ENCODE data around the gene PKN1. TPM values are rescaled to one million over a fixed set of nuclear protein-coding genes. Genes with fewer than 3 reads are reported as not detected.

The PKN1 gene
- total and polyA plus RNA-seq, 9 of the 15 experiments (the other 6 are each of a cell fraction or from before 2014, with no cell fraction given): 0.30 to 228 (median 77.5) TPM

DNA sequence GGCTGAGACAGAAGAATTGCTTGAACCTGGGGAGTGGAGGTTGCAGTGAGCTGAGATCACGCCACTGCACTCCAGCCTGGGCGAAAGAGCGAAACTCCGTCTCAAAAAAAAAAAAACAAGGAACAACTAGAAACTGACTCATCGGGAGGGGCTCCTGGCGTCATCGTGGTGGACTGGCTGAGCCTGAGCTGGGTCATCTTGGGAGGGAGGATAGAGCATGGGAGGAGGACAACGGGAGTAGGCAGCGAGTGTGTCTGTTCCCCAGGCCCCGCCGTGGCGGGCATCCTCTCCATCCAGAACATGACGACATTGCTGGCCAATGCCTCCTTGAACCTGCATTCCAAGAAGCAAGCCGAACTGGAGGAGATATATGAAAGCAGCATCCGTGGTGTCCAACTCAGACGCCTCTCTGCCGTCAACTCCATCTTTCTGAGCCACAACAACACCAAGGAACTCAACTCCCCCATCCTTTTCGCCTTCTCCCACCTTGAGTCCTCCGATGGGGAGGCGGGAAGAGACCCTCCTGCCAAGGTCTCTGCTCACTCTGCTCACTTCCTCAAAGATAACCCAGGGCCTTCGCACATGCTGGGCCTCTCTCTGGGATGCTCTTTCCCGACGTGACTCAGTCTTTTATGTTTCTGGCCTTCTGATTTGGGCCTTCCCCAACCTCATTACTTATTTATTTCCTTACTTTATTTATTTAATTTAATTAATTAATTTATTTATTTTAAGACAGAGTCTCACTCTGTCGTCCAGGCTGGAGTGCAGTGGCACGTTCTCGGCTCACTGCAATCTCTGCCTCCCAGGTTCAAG, 30.6 kb upstream of the PKN1 start (continued):
- TF ChIP-seq, protein P1, sequence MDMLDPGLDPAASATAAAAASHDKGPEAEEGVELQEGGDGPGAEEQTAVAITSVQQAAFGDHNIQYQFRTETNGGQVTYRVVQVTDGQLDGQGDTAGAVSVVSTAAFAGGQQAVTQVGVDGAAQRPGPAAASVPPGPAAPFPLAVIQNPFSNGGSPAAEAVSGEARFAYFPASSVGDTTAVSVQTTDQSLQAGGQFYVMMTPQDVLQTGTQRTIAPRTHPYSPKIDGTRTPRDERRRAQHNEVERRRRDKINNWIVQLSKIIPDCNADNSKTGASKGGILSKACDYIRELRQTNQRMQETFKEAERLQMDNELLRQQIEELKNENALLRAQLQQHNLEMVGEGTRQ (CRISPR knock-in tag; IDR thresholded peaks at IDR 0.05): no peak
- peak in 1 of 2 experiments; percentile 62; a peak in 1 of 4 replicates for TF ChIP-seq FOXK2 (conservative IDR thresholded peaks at IDR 0.05 in 1 of 2, IDR thresholded peaks at IDR 0.05 in 1 of 2; ENCODE audit: low read depth in 2 of 2)
- TF ChIP-seq SPI1 (IDR thresholded peaks at IDR 0.05; ENCODE audit: borderline replicate concordance, low read depth, low read length): peak; percentile 35; the same call in 1 of the 2 replicates
- TF ChIP-seq HNRNPK (IDR thresholded peaks at IDR 0.05; ENCODE audit: low read depth, low read length, poor library complexity, severe bottlenecking): no peak
- TF ChIP-seq ARNT (IDR thresholded peaks at IDR 0.05): no peak
- no peak for TF ChIP-seq CAMTA2 (CRISPR knock-in tag; conservative IDR thresholded peaks at IDR 0.05)
- 0 out of 2 replicates have a peak, but pooled peaks have one; percentile 24 for TF ChIP-seq ZNF766 (CRISPR knock-in tag; conservative IDR thresholded peaks at IDR 0.05)
- TF ChIP-seq, protein P2, sequence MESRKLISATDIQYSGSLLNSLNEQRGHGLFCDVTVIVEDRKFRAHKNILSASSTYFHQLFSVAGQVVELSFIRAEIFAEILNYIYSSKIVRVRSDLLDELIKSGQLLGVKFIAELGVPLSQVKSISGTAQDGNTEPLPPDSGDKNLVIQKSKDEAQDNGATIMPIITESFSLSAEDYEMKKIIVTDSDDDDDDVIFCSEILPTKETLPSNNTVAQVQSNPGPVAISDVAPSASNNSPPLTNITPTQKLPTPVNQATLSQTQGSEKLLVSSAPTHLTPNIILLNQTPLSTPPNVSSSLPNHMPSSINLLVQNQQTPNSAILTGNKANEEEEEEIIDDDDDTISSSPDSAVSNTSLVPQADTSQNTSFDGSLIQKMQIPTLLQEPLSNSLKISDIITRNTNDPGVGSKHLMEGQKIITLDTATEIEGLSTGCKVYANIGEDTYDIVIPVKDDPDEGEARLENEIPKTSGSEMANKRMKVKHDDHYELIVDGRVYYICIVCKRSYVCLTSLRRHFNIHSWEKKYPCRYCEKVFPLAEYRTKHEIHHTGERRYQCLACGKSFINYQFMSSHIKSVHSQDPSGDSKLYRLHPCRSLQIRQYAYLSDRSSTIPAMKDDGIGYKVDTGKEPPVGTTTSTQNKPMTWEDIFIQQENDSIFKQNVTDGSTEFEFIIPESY (CRISPR knock-in tag; IDR thresholded peaks at IDR 0.05): peak; percentile 79
- no peak; the same call in 1 of the 2 replicates for TF ChIP-seq POLR2G (IDR thresholded peaks at IDR 0.05; ENCODE audit: low read depth, low read length)
- TF ChIP-seq JUND (IDR thresholded peaks at IDR 0.05; ENCODE audit: borderline replicate concordance, low read depth, low read length): peak; percentile 74
- TF ChIP-seq JUND (tag; IDR thresholded peaks at IDR 0.05; ENCODE audit: borderline replicate concordance, low read depth, low read length): no peak
- TF ChIP-seq SMAD2 (IDR thresholded peaks at IDR 0.05; ENCODE audit: low read depth, low read length): no peak
- TF ChIP-seq FOXM1 (IDR thresholded peaks at IDR 0.05; ENCODE audit: low read depth): no peak
- no peak for TF ChIP-seq FOXM1 (CRISPR knock-in tag; IDR thresholded peaks at IDR 0.05; ENCODE audit: low read depth)
- TF ChIP-seq, protein P3, sequence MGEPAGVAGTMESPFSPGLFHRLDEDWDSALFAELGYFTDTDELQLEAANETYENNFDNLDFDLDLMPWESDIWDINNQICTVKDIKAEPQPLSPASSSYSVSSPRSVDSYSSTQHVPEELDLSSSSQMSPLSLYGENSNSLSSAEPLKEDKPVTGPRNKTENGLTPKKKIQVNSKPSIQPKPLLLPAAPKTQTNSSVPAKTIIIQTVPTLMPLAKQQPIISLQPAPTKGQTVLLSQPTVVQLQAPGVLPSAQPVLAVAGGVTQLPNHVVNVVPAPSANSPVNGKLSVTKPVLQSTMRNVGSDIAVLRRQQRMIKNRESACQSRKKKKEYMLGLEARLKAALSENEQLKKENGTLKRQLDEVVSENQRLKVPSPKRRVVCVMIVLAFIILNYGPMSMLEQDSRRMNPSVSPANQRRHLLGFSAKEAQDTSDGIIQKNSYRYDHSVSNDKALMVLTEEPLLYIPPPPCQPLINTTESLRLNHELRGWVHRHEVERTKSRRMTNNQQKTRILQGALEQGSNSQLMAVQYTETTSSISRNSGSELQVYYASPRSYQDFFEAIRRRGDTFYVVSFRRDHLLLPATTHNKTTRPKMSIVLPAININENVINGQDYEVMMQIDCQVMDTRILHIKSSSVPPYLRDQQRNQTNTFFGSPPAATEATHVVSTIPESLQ (CRISPR knock-in tag; IDR thresholded peaks at IDR 0.05): no peak
- TF ChIP-seq, protein P4, sequence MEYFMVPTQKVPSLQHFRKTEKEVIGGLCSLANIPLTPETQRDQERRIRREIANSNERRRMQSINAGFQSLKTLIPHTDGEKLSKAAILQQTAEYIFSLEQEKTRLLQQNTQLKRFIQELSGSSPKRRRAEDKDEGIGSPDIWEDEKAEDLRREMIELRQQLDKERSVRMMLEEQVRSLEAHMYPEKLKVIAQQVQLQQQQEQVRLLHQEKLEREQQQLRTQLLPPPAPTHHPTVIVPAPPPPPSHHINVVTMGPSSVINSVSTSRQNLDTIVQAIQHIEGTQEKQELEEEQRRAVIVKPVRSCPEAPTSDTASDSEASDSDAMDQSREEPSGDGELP (CRISPR knock-in tag; IDR thresholded peaks at IDR 0.05; ENCODE audit: borderline replicate concordance): no peak
- no peak for TF ChIP-seq KDM5B (IDR thresholded peaks at IDR 0.05; ENCODE audit: insufficient replicate concordance, low read depth, low read length)
- TF ChIP-seq NFE2 (IDR thresholded peaks at IDR 0.05; ENCODE audit: low read depth): peak; percentile 40
- TF ChIP-seq, protein P5, sequence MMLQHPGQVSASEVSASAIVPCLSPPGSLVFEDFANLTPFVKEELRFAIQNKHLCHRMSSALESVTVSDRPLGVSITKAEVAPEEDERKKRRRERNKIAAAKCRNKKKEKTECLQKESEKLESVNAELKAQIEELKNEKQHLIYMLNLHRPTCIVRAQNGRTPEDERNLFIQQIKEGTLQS (IDR thresholded peaks at IDR 0.05): peak; percentile 80
- TF ChIP-seq, protein P5 (CRISPR knock-in tag; conservative IDR thresholded peaks at IDR 0.05): 0 out of 2 replicates have a peak, but pooled peaks have one; percentile 47
- TF ChIP-seq ZNF717 (CRISPR knock-in tag; IDR thresholded peaks at IDR 0.05): no peak
